GM12864 (cell line): ENCODE results near the gene ADAM19.

Experiments
- DNase-seq: peaks from one replicate; pipeline ENCODE4 v3.0.0-alpha.2; 2011; ENCODE audit warnings: low read depth
- H3K4me3 ChIP-seq: 2 replicates; pipeline ENCODE4 v1.5.1; 2011; ENCODE audit warnings: mild to moderate bottlenecking, low read depth, low read length, control low read depth
- CTCF ChIP-seq: IDR thresholded peaks from 2 replicates; pipeline ENCODE4 v1.5.1; 2011; ENCODE audit warnings: low read depth, mild to moderate bottlenecking, moderate library complexity, low read length, control low read depth, inconsistent platforms; ENCODE audit errors: missing control alignments

Gene ADAM19

GRCh38 chr5:157502143-157502647, 73.4 kb downstream of the ADAM19 start:
- peak; percentile 89 for DNase-seq
- H3K4me3 ChIP-seq, result no peak overlapping the region
- TF ChIP-seq CTCF, result no peak

GRCh38 chr5:157497875-157498611, 77.5 kb downstream of the ADAM19 start:
- no peak for TF ChIP-seq CTCF
- no peak overlapping the region for H3K4me3 ChIP-seq
- no peak for DNase-seq

- DNase-seq, result no peak
- no peak overlapping the region for H3K4me3 ChIP-seq
- no peak for TF ChIP-seq CTCF
Observed at GRCh38 chr5:157496864-157497263, 78.7 kb downstream of the ADAM19 start.

GRCh38 chr5:157494178-157494832, 81.3 kb downstream of the ADAM19 start:
- no peak for DNase-seq
- no peak overlapping the region for H3K4me3 ChIP-seq
- no peak for TF ChIP-seq CTCF

GRCh38 chr5:157492886-157493285, 82.7 kb downstream of the ADAM19 start:
- TF ChIP-seq CTCF, result no peak
- DNase-seq, result no peak

GRCh38 chr5:157491471-157491995, 84.0 kb downstream of the ADAM19 start:
- no peak for DNase-seq
- no peak for TF ChIP-seq CTCF
- H3K4me3 ChIP-seq, result no peak overlapping the region

More at GRCh38 chr5:157492886-157493285, 82.7 kb downstream of the ADAM19 start:
- H3K4me3 ChIP-seq, result no peak overlapping the region
